Trophoblast cell (in vitro differentiated cells and primary cell): ENCODE data around the gene PHKG2.
A peak's percentile ranks its signal among the peaks of the same experiment; 100 is the strongest.
"Not testable (repeated sequence)": the region's sequence is repeated elsewhere in the genome, so short reads cannot be mapped to it uniquely, and the experiment has no call there.

Source experiments
- DNase-seq, 2 donors: peaks; one replicate each; pipeline ENCODE4 v3.0.0-alpha.2; 2016
- H2AFZ ChIP-seq: 2 replicates; pipeline ENCODE4 v1.6.1; 2013; ENCODE audit warnings: low read length, moderate library complexity, mild to moderate bottlenecking; ENCODE audit not compliant: insufficient read depth, poor library complexity
- H2AK5ac ChIP-seq: 2 replicates; pipeline ENCODE4 v1.6.1; 2013; ENCODE audit warnings: mild to moderate bottlenecking, low read length
- H2BK120ac ChIP-seq: 2 replicates; pipeline ENCODE4 v1.6.1; 2013; ENCODE audit warnings: low read length, mild to moderate bottlenecking, moderate library complexity; ENCODE audit not compliant: insufficient read depth, poor library complexity
- H2BK12ac ChIP-seq: 2 replicates; pipeline ENCODE4 v1.6.1; 2013; ENCODE audit warnings: mild to moderate bottlenecking, low read length, moderate library complexity
- H2BK5ac ChIP-seq: 2 replicates; pipeline ENCODE4 v1.6.1; 2013; ENCODE audit warnings: low read length, low read depth, moderate library complexity, mild to moderate bottlenecking; ENCODE audit not compliant: poor library complexity
- H3K14ac ChIP-seq: 2 replicates; pipeline ENCODE4 v1.6.1; 2013; ENCODE audit warnings: mild to moderate bottlenecking, low read length
- H3K18ac ChIP-seq: 2 replicates; pipeline ENCODE4 v1.6.1; 2013; ENCODE audit warnings: mild to moderate bottlenecking, low read length
- H3K23ac ChIP-seq: 2 replicates; pipeline ENCODE4 v1.6.1; 2013; ENCODE audit warnings: low read length
- H3K27ac ChIP-seq: 2 replicates; pipeline ENCODE4 v1.5.1; 2013; ENCODE audit warnings: low read depth, mild to moderate bottlenecking, inconsistent platforms, low read length, moderate library complexity
- H3K27me3 ChIP-seq: 2 replicates; pipeline ENCODE4 v1.6.1; 2013; ENCODE audit warnings: inconsistent platforms, mild to moderate bottlenecking, low read length, moderate library complexity; ENCODE audit not compliant: insufficient read depth
- H3K36me3 ChIP-seq, 2 experiments: 1 replicate in 1 of 2; 2 replicates in 1 of 2; pipeline ENCODE4 v1.6.1; 2013; ENCODE audit warnings: low read length in 2 of 2, mild to moderate bottlenecking in 2 of 2, moderate library complexity in 1 of 2; ENCODE audit not compliant: insufficient read depth in 2 of 2, control insufficient read depth in 1 of 2
- H3K4ac ChIP-seq: 2 replicates; pipeline ENCODE4 v1.6.1; 2013; ENCODE audit warnings: low read depth, mild to moderate bottlenecking, low read length, moderate library complexity
- H3K4me1 ChIP-seq, 2 experiments: 1 replicate in 1 of 2; 2 replicates in 1 of 2; pipeline ENCODE4 v1.6.1; 2013; ENCODE audit warnings: low read length in 2 of 2, mild to moderate bottlenecking in 2 of 2, moderate library complexity in 1 of 2; ENCODE audit not compliant: insufficient read depth in 2 of 2, control insufficient read depth in 1 of 2
- H3K4me2 ChIP-seq: 2 replicates; pipeline ENCODE4 v1.6.1; 2013; ENCODE audit warnings: inconsistent platforms, mild to moderate bottlenecking, low read length, moderate library complexity
- H3K4me3 ChIP-seq: 2 replicates; pipeline ENCODE4 v1.5.1; 2013; ENCODE audit warnings: mild to moderate bottlenecking, low read depth, low read length, inconsistent platforms
- H3K79me1 ChIP-seq: one replicate; pipeline ENCODE4 v1.6.1; 2013; ENCODE audit warnings: low read length
- H3K79me2 ChIP-seq: 2 replicates; pipeline ENCODE4 v1.6.1; 2013; ENCODE audit warnings: low read length, mild to moderate bottlenecking; ENCODE audit not compliant: control insufficient read depth, insufficient read depth, poor library complexity
- H3K9ac ChIP-seq: 2 replicates; pipeline ENCODE4 v1.6.1; 2013; ENCODE audit warnings: mild to moderate bottlenecking, low read length
- H3K9me3 ChIP-seq: 2 replicates; pipeline ENCODE4 v1.6.1; 2013; ENCODE audit warnings: low read depth, mild to moderate bottlenecking, control low read depth, inconsistent platforms, low read length; ENCODE audit not compliant: insufficient read depth
- H4K12ac ChIP-seq: 2 replicates; pipeline ENCODE4 v1.6.1; 2013; ENCODE audit warnings: low read depth, mild to moderate bottlenecking, low read length, moderate library complexity
- H4K8ac ChIP-seq: 2 replicates; pipeline ENCODE4 v1.6.1; 2013; ENCODE audit warnings: low read depth, mild to moderate bottlenecking, low read length, moderate library complexity
- H4K91ac ChIP-seq: one replicate; pipeline ENCODE4 v1.6.1; 2013; ENCODE audit warnings: low read depth, mild to moderate bottlenecking, low read length, moderate library complexity
- WGBS: extraction: QIAGEN DNeasy Blood & Tissue Kit; methylation state at CpG from one replicate; pipeline ENCODE4 v1.1.7; 2013; ENCODE audit warnings: missing lambda C conversion rate; ENCODE audit not compliant: insufficient read length, insufficient coverage; ENCODE audit errors: extremely low coverage; 5-methylcytosine and 5-hydroxymethylcytosine counted together

PHKG2 gene

GRCh38 chr16:30700971-30701370, 47.3 kb upstream of the PHKG2 start:
- peaks cover 3% of the 10 kb centered on the region for H3K9me3 ChIP-seq
- no peak overlapping the region for H3K4me2 ChIP-seq
- H3K27me3 ChIP-seq = no peaks in the 10 kb centered on the region
- H2BK120ac ChIP-seq = no peak overlapping the region
- no peak overlapping the region for H3K4me3 ChIP-seq
- no peak overlapping the region for H4K91ac ChIP-seq
- H2BK12ac ChIP-seq = no peak overlapping the region
- no peak overlapping the region for H3K9ac ChIP-seq
- no peak overlapping the region for H3K18ac ChIP-seq
- H3K4me1 ChIP-seq = peaks cover 0 to 9% of the 10 kb centered on the region in 2 experiments
- H2AK5ac ChIP-seq = no peak overlapping the region
- H4K12ac ChIP-seq = no peak overlapping the region
- H3K79me1 ChIP-seq = peaks cover 14% of the 10 kb centered on the region
- no peak overlapping the region for H3K23ac ChIP-seq
- peak; percentile 56 to 89 for DNase-seq
- H3K4ac ChIP-seq = peak overlapping the region; percentile 97
- H3K27ac ChIP-seq = no peak overlapping the region
- H3K36me3 ChIP-seq = peaks cover 41 to 43% of the 10 kb centered on the region in 2 experiments
- H4K8ac ChIP-seq = no peak overlapping the region
- no CpG with 5 or more reads among the region's 5 CpGs for WGBS
- H2BK5ac ChIP-seq = no peak overlapping the region
- no peak overlapping the region for H3K14ac ChIP-seq
- no peak overlapping the region for H2AFZ ChIP-seq
- H3K79me2 ChIP-seq = peaks cover 19% of the 10 kb centered on the region

GRCh38 chr16:30703071-30703470, 45.2 kb upstream of the PHKG2 start:
- not testable (repeated sequence) for H3K4me1 ChIP-seq, H2BK12ac ChIP-seq, H3K27ac ChIP-seq, H2AK5ac ChIP-seq, H3K4me3 ChIP-seq, H4K12ac ChIP-seq, H4K91ac ChIP-seq, H4K8ac ChIP-seq, H3K18ac ChIP-seq, H3K9ac ChIP-seq, H3K23ac ChIP-seq, H2BK5ac ChIP-seq, H3K14ac ChIP-seq, H3K9me3 ChIP-seq, H3K4me2 ChIP-seq, H2AFZ ChIP-seq, H3K27me3 ChIP-seq, DNase-seq, H3K4ac ChIP-seq, H2BK120ac ChIP-seq
- Histone ChIP-seq H3K79me1 (peaks cover 13% of the 10 kb centered on the region), H3K36me3 (peaks cover 51 to 59% of the 10 kb centered on the region in 2 experiments), H3K79me2 (peaks cover 17% of the 10 kb centered on the region)
- no CpG with 5 or more reads among the region's 12 CpGs for WGBS

GRCh38 chr16:30703971-30704370, 44.3 kb upstream of the PHKG2 start:
- no peak for DNase-seq
- Histone ChIP-seq H3K27ac (no peak overlapping the region), H3K23ac (no peak overlapping the region), H2BK12ac (no peak overlapping the region), H4K12ac (no peak overlapping the region), H3K79me2 (peaks cover 10% of the 10 kb centered on the region), H3K79me1 (peaks cover 5% of the 10 kb centered on the region), H3K9me3 (peaks cover 3% of the 10 kb centered on the region), H3K4ac (no peak overlapping the region), H3K9ac (no peak overlapping the region), H2AFZ (no peak overlapping the region), H3K36me3 (peaks cover 60 to 67% of the 10 kb centered on the region in 2 experiments), H3K27me3 (no peaks in the 10 kb centered on the region), H4K91ac (no peak overlapping the region), H2AK5ac (no peak overlapping the region), H3K4me3 (no peak overlapping the region), H3K4me2 (no peak overlapping the region), H3K18ac (peak overlapping the region; percentile 68), H4K8ac (no peak overlapping the region), H2BK120ac (no peak overlapping the region), H3K14ac (no peak overlapping the region), H2BK5ac (no peak overlapping the region), H3K4me1 (peaks cover 0 to 7% of the 10 kb centered on the region in 2 experiments)
- no CpG with 5 or more reads among the region's 10 CpGs for WGBS

GRCh38 chr16:30706046-30706445, 42.2 kb upstream of the PHKG2 start:
- Histone ChIP-seq H3K18ac (no peak overlapping the region), H2BK120ac (no peak overlapping the region), H3K4me2 (no peak overlapping the region), H4K12ac (no peak overlapping the region), H3K79me1 (no peaks in the 10 kb centered on the region), H3K9ac (peak overlapping the region; percentile 34), H3K4me1 (no peaks in the 10 kb centered on the region), H4K91ac (no peak overlapping the region), H2BK12ac (no peak overlapping the region), H2AFZ (no peak overlapping the region), H3K9me3 (no peaks in the 10 kb centered on the region), H3K23ac (no peak overlapping the region), H3K27ac (no peak overlapping the region), H3K4ac (no peak overlapping the region), H2AK5ac (no peak overlapping the region), H3K36me3 (peaks cover 69 to 82% of the 10 kb centered on the region in 2 experiments), H2BK5ac (no peak overlapping the region), H3K14ac (no peak overlapping the region), H3K4me3 (no peak overlapping the region), H3K27me3 (no peaks in the 10 kb centered on the region), H3K79me2 (no peaks in the 10 kb centered on the region), H4K8ac (no peak overlapping the region)
- DNase-seq = peak; percentile 73 to 92
- WGBS = no CpG with 5 or more reads among the region's 6 CpGs
